ENCODE measurements around the gene ANXA2R.

DNA sequence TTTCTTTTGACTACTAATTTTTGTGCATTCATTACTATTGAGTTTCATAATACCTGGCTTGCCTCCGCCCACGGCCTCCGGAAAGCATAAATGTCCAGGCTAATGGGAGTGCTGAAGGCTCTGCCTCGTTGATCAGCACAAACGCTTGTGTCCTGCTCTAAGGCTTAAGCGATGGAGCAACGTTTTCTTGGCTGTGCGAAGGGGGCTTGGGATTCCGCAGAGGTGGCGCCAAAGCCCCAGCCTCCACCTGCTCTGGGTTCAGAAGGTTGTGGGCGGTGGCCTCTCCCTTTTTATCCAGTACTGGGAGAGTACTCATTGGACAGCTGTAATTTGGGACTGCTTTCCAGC is 19.7 kb downstream of the ANXA2R start:
- TF ChIP-seq RBBP5 (IDR thresholded peaks at IDR 0.05; ENCODE audit: borderline replicate concordance, insufficient read depth, low read length, poor library complexity, severe bottlenecking) (no peak), BRF1 (IDR thresholded peaks at IDR 0.05; ENCODE audit: borderline replicate concordance, extremely low read depth, insufficient read length) (no peak), KAT7 (CRISPR knock-in tag; IDR thresholded peaks at IDR 0.05; ENCODE audit: borderline replicate concordance) (no peak), NR3C1 (CRISPR knock-in tag; IDR thresholded peaks at IDR 0.05) (no peak), ZNF274 (IDR thresholded peaks at IDR 0.05; ENCODE audit: borderline replicate concordance, low read depth, low read length) (no peak), TCF7L2 (IDR thresholded peaks at IDR 0.05; ENCODE audit: low read depth, low read length) (no peak), MXI1 (IDR thresholded peaks at IDR 0.05; ENCODE audit: low read depth, low read length) (no peak), GABPB1 (CRISPR knock-in tag; IDR thresholded peaks at IDR 0.05) (no peak), CREB1 (IDR thresholded peaks at IDR 0.05) (no peak), CREB1 (CRISPR knock-in tag; IDR thresholded peaks at IDR 0.05) (no peak)
- TF ChIP-seq, protein P1, sequence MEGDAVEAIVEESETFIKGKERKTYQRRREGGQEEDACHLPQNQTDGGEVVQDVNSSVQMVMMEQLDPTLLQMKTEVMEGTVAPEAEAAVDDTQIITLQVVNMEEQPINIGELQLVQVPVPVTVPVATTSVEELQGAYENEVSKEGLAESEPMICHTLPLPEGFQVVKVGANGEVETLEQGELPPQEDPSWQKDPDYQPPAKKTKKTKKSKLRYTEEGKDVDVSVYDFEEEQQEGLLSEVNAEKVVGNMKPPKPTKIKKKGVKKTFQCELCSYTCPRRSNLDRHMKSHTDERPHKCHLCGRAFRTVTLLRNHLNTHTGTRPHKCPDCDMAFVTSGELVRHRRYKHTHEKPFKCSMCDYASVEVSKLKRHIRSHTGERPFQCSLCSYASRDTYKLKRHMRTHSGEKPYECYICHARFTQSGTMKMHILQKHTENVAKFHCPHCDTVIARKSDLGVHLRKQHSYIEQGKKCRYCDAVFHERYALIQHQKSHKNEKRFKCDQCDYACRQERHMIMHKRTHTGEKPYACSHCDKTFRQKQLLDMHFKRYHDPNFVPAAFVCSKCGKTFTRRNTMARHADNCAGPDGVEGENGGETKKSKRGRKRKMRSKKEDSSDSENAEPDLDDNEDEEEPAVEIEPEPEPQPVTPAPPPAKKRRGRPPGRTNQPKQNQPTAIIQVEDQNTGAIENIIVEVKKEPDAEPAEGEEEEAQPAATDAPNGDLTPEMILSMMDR (IDR thresholded peaks at IDR 0.05 in 2 of 3, conservative IDR thresholded peaks at IDR 0.05 in 1 of 3; ENCODE audit: insufficient read depth in 2 of 3, low read depth in 1 of 3, low read length in 3 of 3), result no peak
- TF ChIP-seq, protein P2, sequence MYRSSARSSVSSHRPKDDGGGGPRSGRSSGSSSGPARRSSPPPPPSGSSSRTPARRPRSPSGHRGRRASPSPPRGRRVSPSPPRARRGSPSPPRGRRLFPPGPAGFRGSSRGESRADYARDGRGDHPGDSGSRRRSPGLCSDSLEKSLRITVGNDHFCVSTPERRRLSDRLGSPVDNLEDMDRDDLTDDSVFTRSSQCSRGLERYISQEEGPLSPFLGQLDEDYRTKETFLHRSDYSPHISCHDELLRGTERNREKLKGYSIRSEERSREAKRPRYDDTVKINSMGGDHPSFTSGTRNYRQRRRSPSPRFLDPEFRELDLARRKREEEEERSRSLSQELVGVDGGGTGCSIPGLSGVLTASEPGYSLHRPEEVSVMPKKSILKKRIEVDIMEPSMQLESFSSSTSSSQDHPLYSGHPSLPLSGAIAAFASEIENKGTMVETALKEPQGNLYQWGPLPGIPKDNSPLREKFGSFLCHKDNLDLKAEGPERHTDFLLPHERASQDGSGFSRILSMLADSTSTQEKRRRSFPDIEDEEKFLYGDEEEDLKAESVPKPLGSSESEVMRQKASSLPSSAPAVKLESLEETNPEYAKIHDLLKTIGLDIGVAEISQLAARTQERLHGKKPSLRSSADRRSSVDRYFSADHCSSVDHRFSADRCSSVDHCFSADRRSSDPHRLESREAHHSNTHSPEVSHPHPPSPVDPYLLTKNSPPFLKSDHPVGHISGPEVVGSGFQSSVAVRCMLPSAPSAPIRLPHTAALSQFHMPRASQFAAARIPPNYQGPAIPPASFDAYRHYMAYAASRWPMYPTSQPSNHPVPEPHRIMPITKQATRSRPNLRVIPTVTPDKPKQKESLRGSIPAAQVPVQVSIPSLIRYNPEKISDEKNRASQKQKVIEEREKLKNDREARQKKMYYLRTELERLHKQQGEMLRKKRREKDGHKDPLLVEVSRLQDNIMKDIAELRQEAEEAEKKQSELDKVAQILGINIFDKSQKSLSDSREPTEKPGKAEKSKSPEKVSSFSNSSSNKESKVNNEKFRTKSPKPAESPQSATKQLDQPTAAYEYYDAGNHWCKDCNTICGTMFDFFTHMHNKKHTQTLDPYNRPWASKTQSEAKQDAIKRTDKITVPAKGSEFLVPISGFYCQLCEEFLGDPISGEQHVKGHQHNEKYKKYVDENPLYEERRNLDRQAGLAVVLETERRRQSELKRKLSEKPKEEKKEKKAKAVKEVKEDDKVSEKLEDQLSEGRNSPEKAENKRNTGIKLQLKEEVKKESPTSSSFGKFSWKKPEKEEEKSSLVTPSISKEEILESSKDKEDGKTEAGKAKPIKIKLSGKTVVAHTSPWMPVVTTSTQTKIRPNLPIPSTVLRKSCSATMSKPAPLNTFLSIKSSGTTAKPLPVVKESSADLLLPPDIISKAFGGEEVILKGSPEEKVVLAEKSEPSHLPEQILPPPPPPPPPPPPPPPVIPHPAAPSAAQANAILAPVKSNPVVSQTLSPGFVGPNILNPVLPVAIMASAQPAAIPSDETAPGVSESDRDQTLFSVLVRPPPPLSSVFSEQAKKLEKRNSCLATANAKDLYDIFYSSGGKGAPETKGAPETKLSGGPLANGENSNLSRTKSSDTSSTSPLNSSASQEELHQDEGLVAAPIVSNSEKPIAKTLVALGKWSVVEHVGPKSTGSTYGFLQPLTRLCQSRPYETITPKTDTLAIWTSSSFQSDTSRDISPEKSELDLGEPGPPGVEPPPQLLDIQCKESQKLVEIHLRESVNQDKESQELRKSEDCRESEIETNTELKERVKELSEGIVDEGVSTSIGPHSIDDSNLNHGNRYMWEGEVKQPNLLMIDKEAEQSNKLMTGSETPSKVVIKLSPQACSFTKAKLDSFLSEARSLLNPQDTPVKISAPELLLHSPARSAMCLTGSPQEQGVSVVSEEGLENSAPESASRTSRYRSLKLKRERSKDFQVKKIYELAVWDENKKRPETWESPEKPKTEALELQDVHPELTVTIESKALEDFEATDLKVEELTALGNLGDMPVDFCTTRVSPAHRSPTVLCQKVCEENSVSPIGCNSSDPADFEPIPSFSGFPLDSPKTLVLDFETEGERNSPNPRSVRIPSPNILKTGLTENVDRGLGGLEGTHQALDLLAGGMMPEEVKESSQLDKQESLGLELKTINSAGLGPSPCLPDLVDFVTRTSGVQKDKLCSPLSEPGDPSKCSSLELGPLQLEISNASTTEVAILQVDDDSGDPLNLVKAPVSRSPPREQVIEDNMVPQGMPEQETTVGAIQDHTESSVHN (IDR thresholded peaks at IDR 0.05; ENCODE audit: borderline replicate concordance in 1 of 2, low read depth in 1 of 2), result no peak
- TF ChIP-seq, protein P3, sequence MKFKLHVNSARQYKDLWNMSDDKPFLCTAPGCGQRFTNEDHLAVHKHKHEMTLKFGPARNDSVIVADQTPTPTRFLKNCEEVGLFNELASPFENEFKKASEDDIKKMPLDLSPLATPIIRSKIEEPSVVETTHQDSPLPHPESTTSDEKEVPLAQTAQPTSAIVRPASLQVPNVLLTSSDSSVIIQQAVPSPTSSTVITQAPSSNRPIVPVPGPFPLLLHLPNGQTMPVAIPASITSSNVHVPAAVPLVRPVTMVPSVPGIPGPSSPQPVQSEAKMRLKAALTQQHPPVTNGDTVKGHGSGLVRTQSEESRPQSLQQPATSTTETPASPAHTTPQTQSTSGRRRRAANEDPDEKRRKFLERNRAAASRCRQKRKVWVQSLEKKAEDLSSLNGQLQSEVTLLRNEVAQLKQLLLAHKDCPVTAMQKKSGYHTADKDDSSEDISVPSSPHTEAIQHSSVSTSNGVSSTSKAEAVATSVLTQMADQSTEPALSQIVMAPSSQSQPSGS (CRISPR knock-in tag; IDR thresholded peaks at IDR 0.05), result no peak
- TF ChIP-seq, protein P4, sequence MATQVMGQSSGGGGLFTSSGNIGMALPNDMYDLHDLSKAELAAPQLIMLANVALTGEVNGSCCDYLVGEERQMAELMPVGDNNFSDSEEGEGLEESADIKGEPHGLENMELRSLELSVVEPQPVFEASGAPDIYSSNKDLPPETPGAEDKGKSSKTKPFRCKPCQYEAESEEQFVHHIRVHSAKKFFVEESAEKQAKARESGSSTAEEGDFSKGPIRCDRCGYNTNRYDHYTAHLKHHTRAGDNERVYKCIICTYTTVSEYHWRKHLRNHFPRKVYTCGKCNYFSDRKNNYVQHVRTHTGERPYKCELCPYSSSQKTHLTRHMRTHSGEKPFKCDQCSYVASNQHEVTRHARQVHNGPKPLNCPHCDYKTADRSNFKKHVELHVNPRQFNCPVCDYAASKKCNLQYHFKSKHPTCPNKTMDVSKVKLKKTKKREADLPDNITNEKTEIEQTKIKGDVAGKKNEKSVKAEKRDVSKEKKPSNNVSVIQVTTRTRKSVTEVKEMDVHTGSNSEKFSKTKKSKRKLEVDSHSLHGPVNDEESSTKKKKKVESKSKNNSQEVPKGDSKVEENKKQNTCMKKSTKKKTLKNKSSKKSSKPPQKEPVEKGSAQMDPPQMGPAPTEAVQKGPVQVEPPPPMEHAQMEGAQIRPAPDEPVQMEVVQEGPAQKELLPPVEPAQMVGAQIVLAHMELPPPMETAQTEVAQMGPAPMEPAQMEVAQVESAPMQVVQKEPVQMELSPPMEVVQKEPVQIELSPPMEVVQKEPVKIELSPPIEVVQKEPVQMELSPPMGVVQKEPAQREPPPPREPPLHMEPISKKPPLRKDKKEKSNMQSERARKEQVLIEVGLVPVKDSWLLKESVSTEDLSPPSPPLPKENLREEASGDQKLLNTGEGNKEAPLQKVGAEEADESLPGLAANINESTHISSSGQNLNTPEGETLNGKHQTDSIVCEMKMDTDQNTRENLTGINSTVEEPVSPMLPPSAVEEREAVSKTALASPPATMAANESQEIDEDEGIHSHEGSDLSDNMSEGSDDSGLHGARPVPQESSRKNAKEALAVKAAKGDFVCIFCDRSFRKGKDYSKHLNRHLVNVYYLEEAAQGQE (IDR thresholded peaks at IDR 0.05; ENCODE audit: borderline replicate concordance), result no peak
- TF ChIP-seq, protein P4 (CRISPR knock-in tag; IDR thresholded peaks at IDR 0.05; ENCODE audit: low read depth), result no peak

Measured in K562 (cell line).